Fibroblast of skin of right biceps (primary cell): ENCODE measurements around the gene ASB7.
"Not testable (repeated sequence)": the region's sequence is repeated elsewhere in the genome, so short reads cannot be mapped to it uniquely, and the experiment has no call there.

Experiments used
- DNase-seq: peaks from one replicate; pipeline ENCODE4 v3.0.0-alpha.2; 2013

Gene ASB7, protein sequence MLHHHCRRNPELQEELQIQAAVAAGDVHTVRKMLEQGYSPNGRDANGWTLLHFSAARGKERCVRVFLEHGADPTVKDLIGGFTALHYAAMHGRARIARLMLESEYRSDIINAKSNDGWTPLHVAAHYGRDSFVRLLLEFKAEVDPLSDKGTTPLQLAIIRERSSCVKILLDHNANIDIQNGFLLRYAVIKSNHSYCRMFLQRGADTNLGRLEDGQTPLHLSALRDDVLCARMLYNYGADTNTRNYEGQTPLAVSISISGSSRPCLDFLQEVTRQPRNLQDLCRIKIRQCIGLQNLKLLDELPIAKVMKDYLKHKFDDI

GRCh38 chr15:100602064-100602822, at the start of gene ASB7, which contains the start of gene LINS1:
TSS of gene ASB7 (plus strand) at chr15:100602589. CDS start at chr15:100612217, 9,628 bp downstream.
TSS of gene LINS1 (minus strand) at chr15:100602184. CDS start at chr15:100580842, 21,342 bp downstream.
- peak; percentile 100 for DNase-seq

GRCh38 chr15:100553468-100553867, 48.9 kb upstream of the ASB7 start:
- no peak for DNase-seq

DNA sequence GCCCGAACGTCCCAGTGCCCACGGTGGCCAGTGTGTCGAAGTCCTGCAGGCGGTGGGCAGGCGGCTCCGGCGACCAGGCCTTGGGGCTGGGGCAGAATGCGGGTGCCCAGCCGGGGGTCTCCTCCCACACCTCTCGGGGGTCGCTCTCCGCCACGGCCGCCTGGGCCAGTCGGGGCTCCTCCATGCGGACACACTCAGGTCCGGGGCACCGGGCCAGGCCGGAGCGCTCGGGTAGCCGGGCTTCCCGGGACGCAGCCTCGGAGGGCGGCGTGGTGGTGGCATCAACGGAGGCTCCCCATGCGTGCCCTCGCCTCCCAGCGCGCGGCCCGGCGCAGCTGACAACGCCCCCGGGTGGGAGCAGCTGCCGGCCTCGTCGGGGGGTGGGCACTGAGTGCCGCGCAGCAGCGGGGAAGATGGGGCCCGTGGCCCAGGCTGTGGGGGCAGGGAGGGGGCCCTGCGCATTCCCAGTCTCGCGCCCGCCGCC, 43.6 kb upstream of the ASB7 start:
- DNase-seq, result no peak

- no peak for DNase-seq
Observed at GRCh38 chr15:100559330-100559729, 43.1 kb upstream of the ASB7 start.

- DNase-seq, result no peak
Observed at GRCh38 chr15:100560323-100560722, 42.1 kb upstream of the ASB7 start.

- no peak for DNase-seq
Observed at GRCh38 chr15:100565591-100565990, 36.8 kb upstream of the ASB7 start.

- no peak for DNase-seq
Observed at GRCh38 chr15:100566850-100567628, 35.4 kb upstream of the ASB7 start.

DNA sequence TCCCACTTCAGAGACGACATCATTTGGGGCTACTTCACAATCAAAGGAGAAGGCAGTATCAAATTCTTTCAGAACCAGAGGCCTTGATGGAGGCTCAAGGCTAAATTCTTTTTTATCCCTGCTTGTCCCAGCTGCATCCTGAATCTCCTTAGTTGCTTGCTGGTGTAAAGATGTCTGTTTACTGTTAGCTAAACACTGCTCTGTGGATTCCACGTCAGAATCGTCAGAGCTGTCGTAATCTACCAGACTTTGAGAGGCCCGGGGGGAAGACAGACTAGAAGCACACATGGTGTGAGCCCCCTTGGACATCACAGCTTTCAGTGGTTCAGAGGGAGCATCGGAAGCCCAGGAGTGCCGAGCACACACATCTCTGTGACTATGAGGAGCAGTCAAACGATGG, 33.0 kb upstream of the ASB7 start:
- no peak for DNase-seq

GRCh38 chr15:100570275-100570674, 32.1 kb upstream of the ASB7 start:
- peak; percentile 15 for DNase-seq

GRCh38 chr15:100570735-100571313, 31.6 kb upstream of the ASB7 start:
- no peak for DNase-seq

DNA sequence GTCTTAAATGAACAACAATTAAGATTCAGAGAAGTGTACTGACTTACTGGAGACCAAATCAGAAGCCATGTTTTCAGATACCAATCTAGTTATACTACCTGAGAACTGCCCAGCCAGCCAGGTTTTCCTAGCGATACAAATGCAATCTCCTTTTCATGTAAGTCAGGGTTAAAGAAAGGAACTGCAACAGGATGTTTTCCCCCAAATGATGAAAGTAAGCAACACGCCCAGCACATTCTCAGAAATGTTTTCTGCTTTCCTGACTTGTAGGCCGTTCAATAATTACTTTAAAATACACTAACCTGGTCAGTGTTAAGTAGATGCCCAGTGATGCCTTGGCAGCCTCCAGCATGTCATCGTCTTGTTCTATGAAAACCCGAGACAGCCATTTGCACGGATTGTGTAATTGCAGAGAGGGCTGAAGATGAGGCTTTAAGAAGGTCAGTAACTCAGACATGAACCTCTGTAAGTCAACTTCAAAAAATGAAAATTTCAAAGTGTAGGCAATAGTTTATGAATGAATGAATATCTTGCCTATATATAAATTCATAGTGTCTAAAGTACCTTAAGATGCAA, 30.7 kb upstream of the ASB7 start:
- no peak for DNase-seq

- no peak for DNase-seq
Observed at GRCh38 chr15:100572362-100572983, 29.9 kb upstream of the ASB7 start.

- DNase-seq, result no peak
Observed at GRCh38 chr15:100573526-100573925, 28.9 kb upstream of the ASB7 start.

DNA sequence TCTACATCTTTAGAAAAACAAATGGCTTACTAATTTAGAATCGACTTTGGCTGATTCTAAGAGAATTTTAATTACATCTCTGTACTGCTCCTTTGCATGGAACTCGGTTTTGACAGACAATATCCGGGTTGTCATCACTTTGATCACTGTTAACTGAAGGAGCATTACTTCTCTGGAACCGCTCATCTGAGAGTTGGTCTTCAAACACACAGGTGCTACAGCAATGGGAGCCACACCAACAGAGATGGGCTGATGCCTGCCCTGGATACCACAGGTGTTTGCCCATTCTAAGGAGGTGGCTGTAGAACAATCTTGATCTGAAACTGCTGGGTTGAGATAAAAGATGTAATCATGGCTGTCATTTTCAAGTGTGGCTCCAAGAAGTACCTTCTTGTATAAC, 22.0 kb upstream of the ASB7 start:
- DNase-seq, result no peak

DNA sequence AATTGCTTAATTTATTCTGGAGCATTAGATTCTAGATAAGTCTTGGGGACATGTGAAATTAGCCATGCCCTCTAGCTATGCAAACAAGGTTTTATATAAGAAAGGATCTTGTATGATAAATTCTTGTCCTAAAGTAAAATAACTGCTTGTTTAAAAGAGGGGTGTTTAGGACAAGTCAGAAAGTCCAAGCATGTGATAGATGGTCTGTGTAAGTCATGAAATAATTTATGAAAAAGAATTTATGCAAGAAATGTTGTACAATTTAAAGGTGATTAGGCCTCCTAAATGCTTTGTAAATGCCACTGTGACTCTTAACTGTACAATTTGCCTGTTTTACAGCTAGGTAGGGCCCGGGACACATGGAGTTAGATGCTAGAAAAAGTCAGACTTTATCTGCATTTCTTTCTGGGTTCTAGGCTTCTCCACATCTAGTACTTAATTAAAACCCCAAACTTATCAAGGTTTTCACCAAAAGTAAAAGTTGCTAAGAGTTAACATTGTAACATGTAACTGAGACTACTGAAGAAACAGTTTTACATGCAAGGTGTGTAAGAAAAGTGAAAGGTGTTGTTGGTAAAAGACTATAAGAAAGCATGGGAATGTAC, 13.6 kb upstream of the ASB7 start:
- peak; percentile 26 for DNase-seq

DNA sequence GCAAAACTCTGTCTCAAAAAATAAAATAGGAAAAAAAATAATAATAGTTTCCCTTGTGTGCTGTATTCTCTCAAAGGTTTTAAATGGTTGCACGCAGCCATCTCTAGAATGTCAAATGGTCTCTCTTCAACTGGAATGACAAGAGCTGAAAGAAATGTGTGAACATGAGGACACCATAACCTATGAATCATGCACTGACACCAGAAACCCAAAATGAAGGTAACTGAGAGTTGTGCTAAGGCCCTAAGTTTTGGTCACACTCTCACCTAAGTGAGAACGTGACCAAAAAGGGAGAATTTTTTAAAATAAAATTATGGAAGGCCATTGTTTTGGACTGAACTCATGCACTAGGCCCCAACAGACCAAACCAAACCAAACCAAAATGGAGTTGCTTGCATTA, 11.2 kb upstream of the ASB7 start:
- not testable (repeated sequence) for DNase-seq

DNA sequence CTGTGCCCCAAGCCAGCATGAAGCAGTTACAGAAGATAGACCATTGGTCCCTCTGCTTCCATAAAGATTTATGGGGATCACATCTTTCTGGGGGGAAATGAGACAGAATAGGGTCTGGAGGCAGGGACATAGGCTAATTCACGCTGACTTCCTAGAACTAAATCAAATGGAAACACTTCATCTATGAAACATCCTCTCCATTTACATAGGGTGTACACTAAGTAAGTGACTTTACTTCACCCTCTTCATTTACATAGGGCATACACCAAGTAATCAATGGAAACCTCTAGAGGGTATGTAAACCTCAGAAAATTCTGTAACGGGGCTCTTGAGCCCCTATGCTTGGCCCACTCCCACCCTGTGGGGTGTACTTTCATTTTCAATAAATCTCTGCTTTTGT, 10.6 kb upstream of the ASB7 start:
- no peak for DNase-seq

GRCh38 chr15:100592898-100593297, 9.5 kb upstream of the ASB7 start:
- DNase-seq, result no peak

DNA sequence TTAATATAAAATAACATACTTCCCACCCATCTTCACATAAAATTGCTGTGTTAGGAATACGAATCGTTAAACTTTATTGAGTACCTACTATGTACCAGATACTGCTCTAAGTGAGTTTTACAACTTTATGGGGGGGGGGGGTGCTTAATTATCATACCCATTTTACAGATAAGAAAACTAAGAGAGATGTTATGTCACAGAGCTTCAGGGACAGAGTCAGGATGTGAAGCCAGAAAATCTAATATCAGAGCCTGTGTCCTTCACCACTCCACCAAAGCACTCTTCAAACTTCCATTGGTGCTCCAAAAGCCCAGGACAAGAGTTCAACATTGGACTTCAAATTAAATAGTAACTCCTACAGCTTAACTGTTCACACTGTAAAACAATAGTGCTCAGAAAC, 9.0 kb upstream of the ASB7 start:
- no peak for DNase-seq

GRCh38 chr15:100595964-100596363, 6.4 kb upstream of the ASB7 start:
- no peak for DNase-seq

- DNase-seq, result no peak
Observed at GRCh38 chr15:100596792-100597191, 5.6 kb upstream of the ASB7 start.

GRCh38 chr15:100597862-100598261, 4.5 kb upstream of the ASB7 start:
- no peak for DNase-seq
